ENCODE measurements around the gene FGF12.

Gene FGF12

DNA sequence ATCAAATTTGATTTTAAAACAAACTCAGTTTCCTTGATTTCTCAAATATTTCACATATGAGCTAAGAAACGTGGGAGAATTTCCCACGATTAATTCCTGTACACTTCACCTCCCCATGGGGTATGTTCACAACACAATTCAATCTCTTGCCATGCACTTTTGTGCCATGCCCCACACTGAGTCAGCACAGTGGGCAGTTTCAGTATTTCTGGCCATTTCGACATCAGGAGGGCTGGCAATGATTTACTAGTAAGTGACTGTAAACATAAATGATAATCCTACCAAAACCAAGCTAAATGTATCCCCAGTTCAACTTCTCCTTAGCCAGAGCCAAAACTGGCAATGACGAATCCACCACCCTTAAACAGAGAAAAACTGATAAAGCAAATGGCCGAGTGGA is 293.6 kb downstream of the FGF12 start:
- CTCF ChIA-PET, result interaction anchor here (2.0 kb wide), 1 partner anchor 11 kb away, joined by 9 read pairs; no protein-coding TSS in a partner anchor
- no peak for DNase-seq (ENCODE audit: low read depth, low spot score)
- no peak overlapping the region for H3K4me3 ChIP-seq (ENCODE audit: low read depth, low read length)
- TF ChIP-seq, protein P1, sequence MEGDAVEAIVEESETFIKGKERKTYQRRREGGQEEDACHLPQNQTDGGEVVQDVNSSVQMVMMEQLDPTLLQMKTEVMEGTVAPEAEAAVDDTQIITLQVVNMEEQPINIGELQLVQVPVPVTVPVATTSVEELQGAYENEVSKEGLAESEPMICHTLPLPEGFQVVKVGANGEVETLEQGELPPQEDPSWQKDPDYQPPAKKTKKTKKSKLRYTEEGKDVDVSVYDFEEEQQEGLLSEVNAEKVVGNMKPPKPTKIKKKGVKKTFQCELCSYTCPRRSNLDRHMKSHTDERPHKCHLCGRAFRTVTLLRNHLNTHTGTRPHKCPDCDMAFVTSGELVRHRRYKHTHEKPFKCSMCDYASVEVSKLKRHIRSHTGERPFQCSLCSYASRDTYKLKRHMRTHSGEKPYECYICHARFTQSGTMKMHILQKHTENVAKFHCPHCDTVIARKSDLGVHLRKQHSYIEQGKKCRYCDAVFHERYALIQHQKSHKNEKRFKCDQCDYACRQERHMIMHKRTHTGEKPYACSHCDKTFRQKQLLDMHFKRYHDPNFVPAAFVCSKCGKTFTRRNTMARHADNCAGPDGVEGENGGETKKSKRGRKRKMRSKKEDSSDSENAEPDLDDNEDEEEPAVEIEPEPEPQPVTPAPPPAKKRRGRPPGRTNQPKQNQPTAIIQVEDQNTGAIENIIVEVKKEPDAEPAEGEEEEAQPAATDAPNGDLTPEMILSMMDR (IDR thresholded peaks at IDR 0.05; ENCODE audit: insufficient read depth, low read length, missing control alignments), result no peak
- POLR2A ChIA-PET, result no interaction called here

DNA sequence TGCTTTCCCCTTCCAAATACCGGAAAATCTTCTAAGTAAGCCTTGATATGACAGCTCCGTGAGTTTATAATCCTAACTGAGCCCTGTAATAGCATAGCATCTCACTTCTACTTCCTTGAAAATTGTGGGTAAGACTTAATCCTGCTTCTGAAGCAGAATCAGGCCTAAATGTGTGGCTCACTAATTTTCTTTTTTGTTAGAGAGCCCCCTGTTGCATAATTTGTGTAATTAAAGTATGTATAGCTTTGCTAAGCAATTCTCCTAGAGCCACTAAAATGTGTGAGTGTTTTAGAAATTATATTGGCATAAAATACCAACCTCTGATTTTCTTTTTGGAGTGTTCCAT is 304.4 kb downstream of the FGF12 start:
- no peak overlapping the region for H3K4me3 ChIP-seq (ENCODE audit: low read depth, low read length)
- ChIA-PET CTCF (interaction anchor here (1.5 kb wide), 1 partner anchor 21 kb away, joined by 5 read pairs; no protein-coding TSS in a partner anchor), POLR2A (no interaction called here)
- TF ChIP-seq, protein P1 (IDR thresholded peaks at IDR 0.05; ENCODE audit: insufficient read depth, low read length, missing control alignments), result no peak
- no peak for DNase-seq (ENCODE audit: low read depth, low spot score)

DNA sequence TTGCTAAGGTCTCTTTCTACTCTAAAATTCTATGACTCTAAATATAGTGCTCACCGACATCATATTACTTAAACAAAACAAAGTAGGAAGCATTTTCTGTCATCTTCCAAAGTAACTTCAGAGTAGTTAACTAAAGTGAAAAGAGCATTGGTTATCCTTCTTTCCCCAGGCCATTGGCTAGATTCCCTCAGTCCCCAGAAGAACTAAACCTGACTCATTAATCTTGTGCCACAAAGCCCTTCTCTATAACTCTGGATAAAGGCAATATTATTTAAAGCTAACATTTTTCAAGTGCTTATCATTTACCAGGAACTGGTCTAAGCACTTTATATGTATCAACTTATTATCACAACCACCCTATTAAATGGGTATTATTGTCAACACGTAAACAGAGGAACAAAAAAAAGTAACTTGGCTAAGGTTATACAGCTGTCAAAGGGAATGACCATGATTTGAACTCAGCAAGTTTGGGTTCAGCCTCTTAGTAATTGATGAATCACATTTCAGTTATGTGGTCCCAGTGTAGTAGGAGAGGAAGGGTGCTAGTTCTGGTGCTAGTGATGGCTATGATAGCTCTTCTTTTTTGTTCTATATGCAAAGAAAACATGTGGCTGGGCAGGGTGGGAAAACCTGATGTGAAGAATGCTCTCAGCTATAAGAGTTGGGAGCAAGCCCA is 304.9 kb downstream of the FGF12 start:
- CTCF ChIA-PET, result interaction anchor here (1.5 kb wide), 1 partner anchor 21 kb away, joined by 5 read pairs; no protein-coding TSS in a partner anchor
- DNase-seq (ENCODE audit: low read depth, low spot score), result no peak
- TF ChIP-seq, protein P1 (IDR thresholded peaks at IDR 0.05; ENCODE audit: insufficient read depth, low read length, missing control alignments), result no peak
- no peak overlapping the region for H3K4me3 ChIP-seq (ENCODE audit: low read depth, low read length)
- POLR2A ChIA-PET, result no interaction called here

DNA sequence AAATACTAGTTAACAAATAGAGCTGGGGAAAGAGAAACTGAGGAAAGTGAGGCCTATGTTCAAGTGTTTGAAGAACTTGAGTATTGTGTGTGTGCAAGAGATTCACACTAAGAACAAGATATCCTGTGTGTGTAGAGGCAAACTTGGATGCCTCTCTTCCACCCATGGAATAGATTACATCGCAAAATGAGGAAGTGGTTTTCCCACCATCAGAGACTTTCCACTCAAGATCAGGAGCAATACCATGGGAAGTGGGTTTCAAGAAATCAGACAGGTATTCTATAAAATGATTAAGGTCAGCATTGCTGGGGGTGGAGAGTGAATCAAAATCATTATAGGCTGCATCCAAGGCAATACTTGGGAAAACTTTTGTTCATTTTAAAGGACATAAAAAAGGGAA is 308.0 kb downstream of the FGF12 start:
- POLR2A ChIA-PET, result no interaction called here
- TF ChIP-seq, protein P1 (IDR thresholded peaks at IDR 0.05; ENCODE audit: insufficient read depth, low read length, missing control alignments), result no peak
- no peak overlapping the region for H3K4me3 ChIP-seq (ENCODE audit: low read depth, low read length)
- no peak for DNase-seq (ENCODE audit: low read depth, low spot score)
- CTCF ChIA-PET, result no interaction called here

DNA sequence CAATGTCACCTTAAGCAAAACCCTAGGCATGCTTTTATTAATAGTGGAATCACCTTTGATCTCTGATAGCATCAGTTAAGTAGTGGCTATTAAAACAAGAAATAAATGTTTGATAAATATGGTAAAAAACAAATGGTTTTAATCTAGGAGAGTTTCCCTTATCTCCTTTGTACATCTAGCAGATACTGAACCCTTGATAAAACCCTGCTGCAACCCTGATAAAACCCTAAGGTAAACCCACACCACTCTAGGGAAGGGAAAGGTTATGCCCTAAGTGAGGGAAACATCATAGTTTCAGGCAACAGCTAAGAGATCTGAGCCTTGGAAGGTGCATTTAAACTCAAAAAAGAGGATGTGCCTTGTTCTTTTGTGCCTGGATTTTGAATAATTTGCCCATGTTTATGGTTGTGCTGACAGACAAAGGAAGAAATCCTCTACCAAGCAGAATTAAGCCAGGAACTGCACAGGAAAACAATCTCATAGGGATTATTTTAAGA is 309.7 kb downstream of the FGF12 start:
- no peak overlapping the region for H3K4me3 ChIP-seq (ENCODE audit: low read depth, low read length)
- CTCF ChIA-PET, result no interaction called here
- POLR2A ChIA-PET, result no interaction called here
- DNase-seq (ENCODE audit: low read depth, low spot score), result no peak
- TF ChIP-seq, protein P1 (IDR thresholded peaks at IDR 0.05; ENCODE audit: insufficient read depth, low read length, missing control alignments), result no peak

DNA sequence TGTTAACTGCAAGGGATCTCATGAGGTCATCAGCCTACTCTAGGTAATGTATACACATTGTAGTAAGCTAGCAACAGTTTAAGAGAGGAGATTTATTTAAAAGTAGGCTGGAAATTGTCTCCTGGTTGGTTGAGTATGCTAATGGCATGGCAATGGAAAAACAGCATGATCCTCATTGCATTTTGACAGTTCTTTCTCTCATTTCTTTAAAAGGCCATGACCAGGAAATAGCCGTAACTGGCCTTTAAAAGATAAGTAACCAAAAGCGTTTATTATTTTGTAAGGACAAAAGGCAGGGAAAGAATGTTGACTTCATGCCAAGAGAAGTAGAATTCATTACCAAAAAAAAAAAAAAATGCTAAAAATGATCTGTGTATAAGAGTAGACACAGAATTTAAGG is 310.3 kb downstream of the FGF12 start:
- POLR2A ChIA-PET, result no interaction called here
- TF ChIP-seq, protein P1 (IDR thresholded peaks at IDR 0.05; ENCODE audit: insufficient read depth, low read length, missing control alignments), result no peak
- CTCF ChIA-PET, result no interaction called here
- H3K4me3 ChIP-seq (ENCODE audit: low read depth, low read length), result no peak overlapping the region
- DNase-seq (ENCODE audit: low read depth, low spot score), result no peak
